ENCODE results near the gene RAB7A. TPM values are rescaled to one million over a fixed set of nuclear protein-coding genes. Genes with fewer than 3 reads are reported as not detected.

The RAB7A gene
- total RNA-seq, 1 donor from 2014 or later, result 284 TPM

DNA sequence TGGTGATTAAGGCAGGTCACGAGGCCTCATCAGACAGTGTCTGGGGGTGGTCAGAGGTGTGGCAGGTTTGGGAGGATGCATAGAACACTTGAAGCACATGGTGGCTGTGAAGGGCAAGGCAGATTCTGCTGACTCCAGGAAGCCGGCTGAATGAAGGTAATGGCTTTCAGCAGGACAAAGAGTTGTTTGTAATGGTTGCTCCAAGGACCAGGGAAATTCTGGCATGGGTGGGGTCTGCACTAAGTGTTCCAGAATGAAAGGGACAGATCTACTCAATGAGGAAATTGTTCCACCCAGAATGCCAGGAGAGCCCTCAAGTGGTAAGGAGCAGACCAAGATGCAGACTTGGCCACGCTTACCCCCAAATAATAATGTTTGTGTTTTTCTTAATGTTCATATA, 82.7 kb downstream of the RAB7A start:
- peaks cover 48% of the 10 kb centered on the region for H3K36me3 Mint-ChIP-seq (ENCODE audit: unreplicated experiment)
- no peaks in the 10 kb centered on the region for H3K27me3 Mint-ChIP-seq (ENCODE audit: unreplicated experiment)
- no peaks in the 10 kb centered on the region for H3K9me3 Mint-ChIP-seq (ENCODE audit: unreplicated experiment)
- TF ChIP-seq, protein P1, sequence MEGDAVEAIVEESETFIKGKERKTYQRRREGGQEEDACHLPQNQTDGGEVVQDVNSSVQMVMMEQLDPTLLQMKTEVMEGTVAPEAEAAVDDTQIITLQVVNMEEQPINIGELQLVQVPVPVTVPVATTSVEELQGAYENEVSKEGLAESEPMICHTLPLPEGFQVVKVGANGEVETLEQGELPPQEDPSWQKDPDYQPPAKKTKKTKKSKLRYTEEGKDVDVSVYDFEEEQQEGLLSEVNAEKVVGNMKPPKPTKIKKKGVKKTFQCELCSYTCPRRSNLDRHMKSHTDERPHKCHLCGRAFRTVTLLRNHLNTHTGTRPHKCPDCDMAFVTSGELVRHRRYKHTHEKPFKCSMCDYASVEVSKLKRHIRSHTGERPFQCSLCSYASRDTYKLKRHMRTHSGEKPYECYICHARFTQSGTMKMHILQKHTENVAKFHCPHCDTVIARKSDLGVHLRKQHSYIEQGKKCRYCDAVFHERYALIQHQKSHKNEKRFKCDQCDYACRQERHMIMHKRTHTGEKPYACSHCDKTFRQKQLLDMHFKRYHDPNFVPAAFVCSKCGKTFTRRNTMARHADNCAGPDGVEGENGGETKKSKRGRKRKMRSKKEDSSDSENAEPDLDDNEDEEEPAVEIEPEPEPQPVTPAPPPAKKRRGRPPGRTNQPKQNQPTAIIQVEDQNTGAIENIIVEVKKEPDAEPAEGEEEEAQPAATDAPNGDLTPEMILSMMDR (IDR thresholded peaks at IDR 0.05), result no peak
- no peak for DNase-seq (ENCODE audit: extremely low spot score, unreplicated experiment)
- peaks cover 22% of the 10 kb centered on the region for H3K4me1 Mint-ChIP-seq (ENCODE audit: unreplicated experiment)
- no peak overlapping the region for H3K4me3 Mint-ChIP-seq (ENCODE audit: unreplicated experiment)
- no peak overlapping the region for H3K27ac Mint-ChIP-seq (ENCODE audit: unreplicated experiment)

DNA sequence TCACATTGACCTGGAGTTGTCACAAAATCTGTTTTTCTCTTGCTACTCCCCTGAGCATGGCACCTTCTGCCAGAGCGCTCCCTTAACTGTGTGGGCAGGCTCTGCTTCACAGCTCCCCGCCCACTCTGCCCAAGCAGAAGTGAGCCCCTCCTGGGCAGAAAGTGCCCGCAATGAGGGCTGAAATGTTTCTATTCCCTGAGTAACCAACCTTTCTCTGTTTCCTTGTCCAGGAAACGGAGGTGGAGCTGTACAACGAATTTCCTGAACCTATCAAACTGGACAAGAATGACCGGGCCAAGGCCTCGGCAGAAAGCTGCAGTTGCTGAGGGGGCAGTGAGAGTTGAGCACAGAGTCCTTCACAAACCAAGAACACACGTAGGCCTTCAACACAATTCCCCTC, 87.1 kb downstream of the RAB7A start:
- Mint-ChIP-seq H3K27ac (ENCODE audit: unreplicated experiment) (no peak overlapping the region), H3K36me3 (ENCODE audit: unreplicated experiment) (peaks cover 60% of the 10 kb centered on the region), H3K4me3 (ENCODE audit: unreplicated experiment) (no peak overlapping the region), H3K4me1 (ENCODE audit: unreplicated experiment) (peaks cover 2% of the 10 kb centered on the region), H3K27me3 (ENCODE audit: unreplicated experiment) (no peaks in the 10 kb centered on the region), H3K9me3 (ENCODE audit: unreplicated experiment) (no peaks in the 10 kb centered on the region)
- no peak for DNase-seq (ENCODE audit: extremely low spot score, unreplicated experiment)
- TF ChIP-seq, protein P1 (IDR thresholded peaks at IDR 0.05), result no peak

DNA sequence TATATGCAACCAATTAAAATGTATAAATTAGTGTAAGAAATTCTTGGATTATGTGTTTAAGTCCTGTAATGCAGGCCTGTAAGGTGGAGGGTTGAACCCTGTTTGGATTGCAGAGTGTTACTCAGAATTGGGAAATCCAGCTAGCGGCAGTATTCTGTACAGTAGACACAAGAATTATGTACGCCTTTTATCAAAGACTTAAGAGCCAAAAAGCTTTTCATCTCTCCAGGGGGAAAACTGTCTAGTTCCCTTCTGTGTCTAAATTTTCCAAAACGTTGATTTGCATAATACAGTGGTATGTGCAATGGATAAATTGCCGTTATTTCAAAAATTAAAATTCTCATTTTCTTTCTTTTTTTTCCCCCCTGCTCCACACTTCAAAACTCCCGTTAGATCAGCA, 88.1 kb downstream of the RAB7A start:
- no peak for DNase-seq (ENCODE audit: extremely low spot score, unreplicated experiment)
- Mint-ChIP-seq H3K36me3 (ENCODE audit: unreplicated experiment) (peaks cover 61% of the 10 kb centered on the region), H3K4me3 (ENCODE audit: unreplicated experiment) (no peak overlapping the region), H3K9me3 (ENCODE audit: unreplicated experiment) (no peaks in the 10 kb centered on the region), H3K4me1 (ENCODE audit: unreplicated experiment) (no peaks in the 10 kb centered on the region), H3K27me3 (ENCODE audit: unreplicated experiment) (no peaks in the 10 kb centered on the region), H3K27ac (ENCODE audit: unreplicated experiment) (no peak overlapping the region)
- TF ChIP-seq, protein P1 (IDR thresholded peaks at IDR 0.05), result no peak

GRCh38 chr3:128814519-128815317, 88.7 kb downstream of the RAB7A start:
- DNase-seq (ENCODE audit: extremely low spot score, unreplicated experiment), result no peak
- Mint-ChIP-seq H3K4me3 (ENCODE audit: unreplicated experiment) (no peak overlapping the region), H3K4me1 (ENCODE audit: unreplicated experiment) (no peaks in the 10 kb centered on the region), H3K27ac (ENCODE audit: unreplicated experiment) (no peak overlapping the region), H3K36me3 (ENCODE audit: unreplicated experiment) (peaks cover 58% of the 10 kb centered on the region), H3K9me3 (ENCODE audit: unreplicated experiment) (no peaks in the 10 kb centered on the region), H3K27me3 (ENCODE audit: unreplicated experiment) (no peaks in the 10 kb centered on the region)
- TF ChIP-seq, protein P1 (IDR thresholded peaks at IDR 0.05), result no peak

DNA sequence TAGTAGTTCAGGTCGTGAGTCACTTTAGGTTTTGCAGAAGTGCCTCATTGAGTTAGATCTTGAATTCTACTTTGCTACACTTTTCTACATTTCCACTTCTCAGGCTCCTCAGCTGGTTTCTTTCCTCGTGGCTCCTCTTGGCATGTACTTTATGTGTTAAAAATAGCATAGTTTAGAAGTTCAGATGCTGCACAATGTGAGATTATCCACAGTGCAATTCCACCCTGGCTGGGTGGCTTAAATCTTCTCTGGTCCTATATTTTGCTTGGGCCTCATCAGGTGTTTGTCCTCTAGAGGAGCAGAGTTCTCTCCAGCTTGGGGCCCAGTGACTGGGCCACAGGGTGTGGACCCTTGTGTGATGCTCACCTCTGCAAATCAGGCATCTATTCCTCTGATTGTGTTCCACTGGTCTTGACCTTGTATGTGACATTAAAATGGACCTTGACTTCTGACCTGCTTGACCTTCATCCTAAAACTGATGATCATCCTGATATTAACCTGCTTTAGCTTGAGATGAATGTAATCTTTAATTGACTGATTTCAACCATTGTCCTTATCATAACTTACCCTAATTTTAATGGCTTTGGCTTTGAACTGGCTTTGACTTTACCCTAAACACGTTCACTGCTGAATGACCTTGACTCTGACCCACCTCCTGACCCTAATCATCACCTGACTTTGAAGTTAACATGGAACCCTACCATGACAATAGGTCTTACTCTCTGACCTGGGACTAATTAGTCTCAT, 89.5 kb downstream of the RAB7A start:
- Mint-ChIP-seq H3K27ac (ENCODE audit: unreplicated experiment) (no peak overlapping the region), H3K4me1 (ENCODE audit: unreplicated experiment) (no peaks in the 10 kb centered on the region), H3K9me3 (ENCODE audit: unreplicated experiment) (no peaks in the 10 kb centered on the region), H3K36me3 (ENCODE audit: unreplicated experiment) (peaks cover 54% of the 10 kb centered on the region), H3K27me3 (ENCODE audit: unreplicated experiment) (no peaks in the 10 kb centered on the region), H3K4me3 (ENCODE audit: unreplicated experiment) (no peak overlapping the region)
- TF ChIP-seq, protein P1 (IDR thresholded peaks at IDR 0.05), result no peak
- no peak for DNase-seq (ENCODE audit: extremely low spot score, unreplicated experiment)
